HUDEP-2 (cell line): ENCODE measurements around the gene MOB3A.
A peak's percentile ranks its signal among the peaks of the same experiment; 100 is the strongest.
"Not testable (repeated sequence)": the region's sequence is repeated elsewhere in the genome, so short reads cannot be mapped to it uniquely, and the experiment has no call there.

ENCODE experiments used
- DNase-seq, 76 experiments: peaks; one replicate each; lab custom pipeline; 2025; ENCODE audit not compliant: unreplicated experiment in 76 of 76; lab: John Stamatoyannopoulos, UW

Gene MOB3A

DNA sequence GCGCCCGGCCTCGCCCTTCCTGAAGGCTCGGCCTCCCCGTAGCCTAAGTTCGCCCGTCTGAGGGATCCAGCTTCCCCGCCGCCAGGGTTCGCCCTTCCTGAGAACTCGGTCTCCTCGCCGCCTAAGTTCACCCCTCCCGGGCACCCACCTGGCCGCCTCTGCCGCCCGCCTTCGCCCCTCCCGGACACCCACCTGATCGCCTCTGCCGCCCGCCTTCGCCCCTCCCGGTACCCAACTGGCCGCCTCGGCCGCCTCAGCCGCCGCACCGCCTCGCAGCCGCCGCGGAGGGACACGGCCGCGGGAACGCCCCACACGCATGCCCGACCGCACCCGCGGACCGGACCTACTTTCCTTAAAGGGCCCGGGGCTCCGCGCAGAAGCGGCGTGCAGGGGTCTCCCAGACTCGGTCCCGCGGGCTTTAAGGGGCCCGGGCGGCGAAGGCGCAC lies at the start of gene MOB3A:
MOB3A (minus strand) TSS at position 293 of the 446 bp plus-strand sequence. CDS start 17,766 bp downstream, outside the sequence.
- peak in 73 of 76 experiments; percentile 71 to 100 (median 96) for DNase-seq

DNA sequence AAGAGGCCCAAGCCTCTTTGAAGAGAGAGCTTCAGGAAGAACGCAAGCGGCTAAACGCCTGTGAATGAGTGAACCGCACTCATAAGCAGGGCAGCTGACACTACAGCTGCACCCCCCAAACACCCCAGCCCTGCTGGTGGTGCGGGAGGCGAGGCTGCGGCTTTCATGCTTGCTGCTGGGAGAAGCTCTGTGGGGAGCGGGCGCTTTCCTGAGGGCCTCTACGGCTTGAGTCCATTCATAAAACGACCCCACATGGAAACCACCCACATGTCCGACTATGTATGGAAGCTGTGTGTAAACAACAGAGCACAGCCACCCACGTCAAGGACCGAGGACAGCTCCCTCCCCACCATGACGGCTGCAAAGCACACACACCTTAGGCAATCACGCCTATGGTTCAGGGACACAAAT lies 49.7 kb upstream of the MOB3A start:
- no peak for DNase-seq

DNA sequence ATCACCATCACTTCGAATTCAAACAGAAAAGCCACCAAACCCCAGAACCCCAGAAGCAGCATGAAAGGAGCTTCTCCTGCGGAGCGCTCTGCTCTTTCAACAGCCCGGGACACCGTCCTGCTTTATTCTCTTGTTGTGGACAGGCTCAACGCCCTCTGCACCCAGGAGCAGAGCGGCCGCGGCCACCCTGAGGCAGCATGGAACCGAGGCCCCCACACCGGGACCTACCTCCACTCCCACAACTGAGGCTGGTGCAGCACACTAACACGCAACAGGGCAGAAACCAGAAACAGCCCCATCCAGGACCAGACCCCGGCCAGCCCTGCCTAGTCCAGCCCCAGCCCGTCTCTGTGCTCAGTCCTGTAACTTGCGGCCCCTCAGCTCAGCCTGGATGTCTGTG lies 48.1 kb upstream of the MOB3A start:
- DNase-seq = no peak

DNA sequence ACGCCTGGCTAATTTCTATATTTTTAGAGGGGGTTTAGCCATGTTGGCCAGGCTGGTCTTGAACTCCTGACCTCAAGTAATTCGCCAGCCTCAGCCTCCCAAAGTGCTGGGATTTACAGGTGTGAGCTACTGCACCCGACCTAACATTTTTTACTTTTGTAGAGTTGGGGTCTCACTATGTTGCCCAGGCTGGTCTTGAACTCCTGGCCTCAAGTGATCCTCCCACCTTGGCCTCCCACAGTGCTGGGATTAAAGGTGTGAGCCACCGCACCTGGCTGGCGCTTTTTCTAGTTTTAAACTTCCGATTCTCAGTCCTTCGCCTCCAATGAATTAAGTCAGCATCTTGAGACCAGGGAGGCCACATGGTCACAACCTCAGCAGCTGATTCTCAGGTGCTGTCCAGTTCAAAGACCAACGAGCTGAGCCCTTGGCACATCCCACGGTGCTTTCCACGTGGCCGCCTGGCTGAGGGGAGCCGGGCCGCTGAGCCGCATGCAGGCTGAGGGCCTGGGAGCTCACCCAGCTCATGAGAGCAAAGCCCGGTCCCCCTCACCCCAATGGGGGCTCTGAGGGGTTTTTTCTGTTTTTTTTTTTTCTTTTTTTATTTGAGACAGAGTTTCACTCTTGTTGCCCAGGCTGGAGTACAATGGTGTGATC lies 46.2 kb upstream of the MOB3A start:
- DNase-seq = no peak

DNA sequence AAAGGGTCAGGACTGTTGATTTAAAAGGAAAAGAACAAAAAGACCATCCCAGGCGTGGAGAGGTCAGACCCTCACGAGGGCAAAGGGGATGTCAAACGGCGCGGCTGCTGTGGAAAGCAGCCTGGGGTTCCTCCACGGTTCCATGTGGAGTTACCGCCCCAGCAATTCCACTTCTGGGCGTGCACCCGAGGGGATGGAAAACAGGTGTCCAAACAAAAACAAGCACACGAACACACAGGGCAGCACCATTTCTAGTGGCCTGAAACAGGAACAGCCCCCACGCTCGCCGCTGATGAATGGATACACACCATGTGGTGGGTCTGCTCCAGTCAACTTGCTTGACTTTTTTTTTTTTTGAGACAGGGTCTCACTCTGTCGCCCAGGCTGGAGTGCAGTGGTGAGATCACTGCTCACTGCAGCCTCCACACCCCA lies 44.0 kb upstream of the MOB3A start:
- no peak for DNase-seq

DNA sequence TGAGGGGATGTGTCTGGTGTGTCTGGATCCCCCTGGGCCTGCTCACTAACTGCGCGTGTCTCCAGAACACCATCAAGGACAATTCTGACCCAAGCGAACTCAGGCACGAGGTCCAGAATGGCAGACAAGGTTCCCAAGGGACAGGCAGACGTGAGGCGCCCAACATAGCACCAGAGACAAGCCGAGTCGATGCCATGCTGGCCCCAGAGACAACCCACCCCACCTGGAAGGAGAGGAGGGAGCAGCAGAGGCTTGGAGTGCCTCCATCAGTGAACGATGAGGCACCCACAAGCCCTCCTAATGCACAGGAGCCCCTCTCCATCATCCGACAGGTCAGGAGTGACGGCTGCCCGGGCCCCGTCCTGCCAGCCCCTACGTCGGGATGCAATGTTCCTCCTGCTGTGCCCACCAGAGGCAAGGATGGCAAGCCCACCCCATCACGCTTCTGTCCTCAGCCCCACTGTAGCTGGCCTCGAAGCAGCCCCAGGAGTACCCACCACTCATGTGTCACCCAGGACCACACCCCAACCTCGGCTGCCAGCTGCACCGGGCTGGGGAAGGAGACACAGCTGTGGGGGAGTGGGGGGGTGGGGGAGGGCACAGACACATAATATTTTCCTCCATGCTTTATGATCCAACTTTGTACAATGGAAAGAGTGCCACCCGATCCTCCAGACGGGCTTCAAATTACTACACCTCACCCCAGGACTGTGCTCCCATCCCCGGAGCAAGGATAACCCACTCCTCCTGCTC lies 43.4 kb upstream of the MOB3A start:
- no peak for DNase-seq

DNA sequence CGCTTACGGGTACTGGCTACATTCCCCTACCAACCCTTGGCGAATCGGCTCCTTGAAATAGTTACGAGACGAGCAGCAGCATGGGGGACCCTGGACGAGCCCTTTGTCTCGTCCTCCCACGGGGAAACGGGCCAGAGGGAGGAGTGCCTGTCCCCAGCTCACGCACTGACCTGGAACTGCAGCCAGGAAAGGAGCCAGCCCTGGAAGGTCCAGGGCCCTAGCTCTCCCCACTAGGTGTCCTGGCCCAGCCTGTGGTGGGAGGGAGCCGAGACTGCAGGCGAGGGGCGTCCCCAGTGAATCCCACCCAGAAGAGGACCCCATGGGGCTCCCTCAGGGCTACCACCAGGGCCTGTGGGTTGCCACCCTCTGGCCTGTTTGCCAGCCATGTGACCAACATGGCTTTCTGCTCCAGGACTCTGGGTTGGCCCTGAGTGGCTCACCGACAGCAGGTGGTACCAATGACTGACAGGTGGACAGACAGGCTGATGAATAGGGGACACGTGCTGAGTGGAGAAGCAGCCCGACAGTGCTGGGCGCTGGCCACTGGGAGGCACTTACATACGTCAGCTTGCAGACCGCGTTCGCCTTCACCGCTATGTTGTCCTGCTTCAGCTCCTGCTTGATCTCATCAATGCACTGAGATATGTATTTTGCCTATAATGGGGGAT lies 42.1 kb upstream of the MOB3A start:
- DNase-seq = no peak

DNA sequence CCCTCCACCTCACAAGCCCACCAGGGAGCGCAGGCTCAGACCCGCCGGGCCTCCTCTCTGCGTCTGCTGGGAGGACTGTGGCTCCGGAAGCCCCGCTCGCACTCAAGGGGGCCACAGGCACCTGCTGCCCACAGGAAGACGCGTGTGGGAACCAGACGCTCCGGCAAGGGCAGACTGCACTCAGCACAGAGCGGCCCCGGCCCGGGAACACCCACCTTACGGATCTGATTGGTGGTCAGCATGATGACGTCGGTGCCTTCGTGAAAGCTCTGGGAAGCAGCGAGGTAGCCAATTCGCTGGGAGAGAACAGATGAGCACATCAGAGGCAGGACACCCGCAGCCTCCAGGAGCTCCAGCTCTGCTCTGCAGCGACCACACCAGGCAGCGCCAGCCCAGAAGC lies 40.7 kb upstream of the MOB3A start:
- no peak for DNase-seq

DNA sequence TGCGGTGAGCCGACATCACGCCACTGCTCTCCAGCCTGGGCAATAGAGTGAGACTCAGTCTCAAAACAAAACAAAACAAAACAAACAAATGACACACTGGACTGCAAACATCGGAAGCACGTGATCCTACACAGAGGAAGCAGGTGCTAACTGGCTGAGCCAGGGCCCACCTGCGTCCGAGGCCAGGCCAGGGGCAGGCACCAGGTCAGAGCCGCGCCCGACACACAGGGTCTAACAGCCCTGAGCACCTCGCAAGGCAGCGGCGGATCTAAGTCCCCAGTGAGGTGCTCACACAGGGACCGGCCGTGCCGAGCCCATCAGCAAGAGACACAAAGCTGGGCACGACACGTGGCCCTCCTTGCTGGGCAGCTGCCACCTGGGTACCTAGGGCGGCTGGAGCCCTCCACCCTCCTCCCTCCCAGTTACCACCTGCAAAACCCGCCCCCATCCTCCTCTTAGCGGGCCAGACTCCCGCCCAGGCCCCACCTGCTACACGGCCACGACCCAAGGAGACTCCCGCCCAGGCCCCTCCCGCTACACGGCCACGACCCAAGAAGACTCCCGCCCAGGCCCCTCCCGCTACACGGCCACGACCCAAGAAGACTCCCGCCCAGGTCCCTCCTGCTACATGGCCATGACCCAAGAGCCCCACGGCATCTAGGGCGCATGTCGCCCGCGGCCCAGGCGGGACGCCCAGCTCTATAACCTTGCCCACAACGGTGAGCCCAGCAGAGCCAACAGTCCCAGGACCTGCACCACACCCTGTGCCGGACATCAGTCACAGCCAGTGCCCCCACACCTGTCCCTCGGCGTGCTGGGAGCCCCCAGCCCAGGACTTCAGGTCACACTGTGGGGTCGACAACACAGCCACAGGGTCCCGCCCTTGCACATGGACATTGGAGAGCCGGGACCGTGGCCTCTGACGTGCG lies 39.6 kb upstream of the MOB3A start:
- peak in 3 of 76 experiments; percentile 10 to 23 (median 11) for DNase-seq

DNA sequence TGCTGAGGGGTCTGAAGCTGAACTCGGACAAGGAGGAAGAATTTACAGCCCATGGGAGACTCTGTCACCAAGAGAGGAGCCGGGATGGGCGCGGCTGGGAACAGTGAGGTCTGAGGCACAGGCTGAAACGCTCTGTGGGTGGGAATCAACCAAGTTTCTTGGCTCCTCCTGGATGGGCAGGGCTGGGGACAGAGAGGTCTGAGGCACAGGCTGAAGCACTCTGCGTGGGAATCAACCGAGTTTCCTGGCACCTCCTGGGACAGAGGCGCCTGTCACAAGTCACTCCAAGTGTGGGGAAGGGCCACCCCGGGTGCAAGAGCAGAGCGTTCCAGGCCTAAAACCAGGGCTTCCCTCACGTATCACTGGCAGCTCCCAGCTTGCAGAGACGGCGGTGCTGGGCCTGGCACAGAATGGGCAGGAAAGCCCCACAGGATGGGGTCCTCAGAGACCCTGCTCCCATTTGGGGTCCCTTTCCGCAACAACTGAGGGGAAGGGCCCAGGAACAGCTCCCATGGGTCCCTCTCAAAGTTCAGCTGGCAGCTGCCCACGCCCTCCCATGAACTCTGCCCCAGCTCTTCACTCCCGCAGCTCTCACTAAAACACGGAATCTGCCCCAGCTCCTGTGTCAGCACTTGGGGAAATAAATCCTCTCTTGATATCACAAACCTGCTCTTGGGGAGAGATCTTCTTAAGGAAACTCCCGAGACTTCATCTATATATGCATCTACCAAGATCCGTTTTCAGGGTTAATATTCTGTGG lies 36.8 kb upstream of the MOB3A start:
- DNase-seq = no peak

DNA sequence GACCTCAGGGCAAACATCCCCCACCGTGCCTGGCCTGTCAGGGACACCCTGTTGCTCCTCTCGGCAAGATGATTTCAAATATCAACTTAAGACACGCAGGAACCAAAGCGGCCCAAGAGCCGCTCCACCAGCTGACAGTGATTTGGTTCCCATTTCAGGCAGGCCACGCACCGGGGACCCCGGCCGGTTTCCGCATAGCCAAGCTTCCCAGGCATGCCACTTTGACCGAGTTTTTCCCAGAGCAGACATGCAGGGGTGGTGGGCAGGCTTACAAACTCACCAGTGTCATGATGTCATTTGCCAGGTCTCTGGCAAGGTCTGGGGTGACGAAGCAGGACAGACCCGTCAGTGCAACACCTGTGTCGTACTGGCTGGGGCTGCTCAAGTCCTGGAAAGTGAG lies 36.1 kb upstream of the MOB3A start:
- no peak for DNase-seq

DNA sequence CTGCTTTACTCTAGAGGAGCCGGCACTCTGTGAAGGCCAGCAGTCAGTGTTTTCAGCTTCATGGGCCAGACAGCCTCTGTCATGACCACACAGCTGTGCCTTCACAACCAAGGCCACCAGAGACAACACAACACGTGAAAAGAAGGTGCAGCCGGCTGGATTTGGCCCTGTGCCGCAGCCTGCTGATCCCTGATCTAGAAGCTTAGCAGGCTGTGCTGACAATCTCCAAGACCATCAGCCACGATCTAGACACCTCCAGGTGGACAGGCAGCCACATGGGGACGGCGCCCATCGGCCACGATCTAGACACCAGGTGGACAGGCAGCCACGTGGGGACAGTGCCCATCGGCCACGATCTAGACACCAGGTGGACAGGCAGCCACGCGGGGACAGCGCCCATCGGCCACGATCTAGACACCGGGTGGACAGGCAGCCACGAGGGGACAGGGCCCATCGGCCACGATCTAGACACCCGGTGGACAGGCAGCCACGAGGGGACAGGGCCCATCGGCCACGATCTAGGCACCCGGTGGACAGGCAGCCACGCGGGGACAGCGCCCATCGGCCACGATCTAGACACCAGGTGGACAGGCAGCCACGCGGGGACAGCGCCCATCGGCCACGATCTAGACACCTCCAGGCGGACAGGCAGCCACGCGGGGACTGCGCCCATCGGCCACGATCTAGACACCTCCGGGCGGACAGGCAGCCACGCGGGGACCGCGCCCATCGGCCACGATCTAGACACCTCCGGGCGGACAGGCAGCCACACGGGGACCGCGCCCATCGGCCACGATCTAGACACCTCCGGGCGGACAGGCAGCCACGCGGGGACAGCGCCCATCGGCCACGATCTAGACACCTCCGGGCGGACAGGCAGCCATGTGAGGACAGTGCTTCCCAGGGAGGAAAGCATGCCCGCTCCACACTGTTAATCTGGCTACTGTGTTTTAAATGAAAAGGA lies 35.2 kb upstream of the MOB3A start:
- DNase-seq = not testable (repeated sequence)

DNA sequence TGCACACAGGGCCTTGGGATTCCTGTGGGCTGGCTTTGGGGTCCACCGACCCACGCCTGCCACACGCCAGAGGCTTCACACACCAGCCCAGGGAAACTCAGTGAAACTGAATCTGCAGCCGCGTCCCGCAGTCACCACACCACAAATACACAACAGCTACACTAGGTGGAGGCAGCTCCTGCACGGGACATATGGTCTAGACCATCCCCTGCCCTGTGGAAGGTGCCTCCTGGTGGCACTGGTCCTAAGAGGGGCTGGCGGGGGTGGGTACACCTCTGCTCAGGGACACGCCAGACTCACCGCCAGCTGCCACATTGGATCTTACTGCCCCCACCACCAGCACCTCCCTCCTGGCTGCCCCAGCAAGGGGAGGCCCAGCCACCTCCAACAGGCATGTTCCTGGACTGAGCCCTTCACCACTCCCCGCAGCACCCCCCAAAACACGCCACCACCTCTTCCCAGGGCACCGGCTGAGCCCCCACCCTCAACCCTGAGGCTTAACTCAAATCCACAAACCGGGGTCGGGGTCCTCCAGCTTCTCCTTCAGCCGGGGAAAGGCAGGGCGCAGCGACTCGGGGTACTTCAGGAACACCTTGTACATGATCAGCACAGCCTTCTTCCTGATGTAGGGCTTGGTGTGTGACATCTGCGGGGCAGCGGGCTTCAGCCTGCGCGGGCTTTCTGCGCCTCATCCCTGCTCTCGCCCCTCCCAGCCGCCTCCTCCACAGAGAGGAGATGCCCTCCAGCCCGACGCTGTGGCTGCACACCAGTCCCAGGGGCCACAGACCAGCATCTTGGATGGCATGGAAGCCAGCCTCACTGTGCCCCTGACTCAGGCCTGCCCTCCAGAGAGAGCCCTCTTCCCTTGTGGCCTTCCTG lies 34.0 kb upstream of the MOB3A start:
- no peak for DNase-seq

DNA sequence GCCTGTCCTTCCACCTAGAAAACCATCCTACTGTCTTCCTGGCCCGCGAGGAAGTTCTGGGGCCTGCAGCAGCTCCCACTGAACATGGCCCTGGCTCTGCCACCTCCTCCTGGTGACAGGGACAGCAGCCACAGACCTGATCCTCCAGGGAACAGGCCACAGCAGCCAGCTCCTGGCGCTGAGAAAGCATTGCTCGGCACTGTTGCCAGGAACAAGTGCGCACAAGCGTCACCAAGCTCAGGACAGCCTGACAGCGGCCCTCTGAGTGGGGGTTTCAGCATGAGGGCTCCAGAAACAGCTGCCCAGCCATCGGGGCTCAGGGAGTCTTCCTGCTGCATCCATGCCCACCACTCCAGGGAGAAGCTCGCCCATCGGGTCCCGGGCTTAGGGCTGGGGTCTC lies 33.4 kb upstream of the MOB3A start:
- DNase-seq = no peak

DNA sequence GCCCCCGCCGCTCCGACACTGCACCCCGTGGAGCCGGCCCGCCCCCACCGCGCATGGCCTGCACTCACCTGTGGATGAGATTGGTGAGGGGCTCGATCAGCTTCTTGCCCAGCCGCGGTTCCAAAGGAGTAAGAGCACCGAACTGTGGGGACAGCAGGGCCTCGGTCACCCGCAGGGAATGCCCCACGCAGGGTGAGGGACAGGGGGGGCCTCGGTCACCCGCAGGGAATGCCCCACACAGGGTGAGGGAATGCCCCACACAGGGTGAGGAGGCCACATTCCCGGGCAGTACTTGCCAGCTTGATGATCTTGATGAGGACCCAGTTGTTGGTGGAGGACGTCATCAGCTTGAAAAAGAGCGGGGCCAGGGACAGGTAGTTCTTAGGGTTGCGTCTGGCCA lies 32.9 kb upstream of the MOB3A start:
- no peak for DNase-seq

DNA sequence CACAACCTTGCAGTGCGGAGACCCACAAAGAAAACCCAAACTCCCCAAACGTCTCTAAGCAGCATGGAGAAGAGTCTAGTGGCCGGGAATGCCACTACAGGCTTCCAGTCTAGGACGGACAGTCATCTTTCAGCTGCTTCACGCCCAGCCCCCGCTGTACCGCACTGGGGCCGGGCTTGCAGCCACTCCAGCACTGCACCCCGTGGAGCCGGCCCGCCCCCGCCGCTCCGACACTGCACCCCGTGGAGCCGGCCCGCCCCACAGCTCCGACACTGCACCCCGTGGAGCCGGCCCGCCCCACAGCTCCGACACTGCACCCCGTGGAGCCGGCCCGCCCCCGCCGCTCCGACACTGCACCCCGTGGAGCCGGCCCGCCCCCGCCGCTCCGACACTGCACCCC lies 32.1 kb upstream of the MOB3A start:
- DNase-seq = not testable (repeated sequence)

DNA sequence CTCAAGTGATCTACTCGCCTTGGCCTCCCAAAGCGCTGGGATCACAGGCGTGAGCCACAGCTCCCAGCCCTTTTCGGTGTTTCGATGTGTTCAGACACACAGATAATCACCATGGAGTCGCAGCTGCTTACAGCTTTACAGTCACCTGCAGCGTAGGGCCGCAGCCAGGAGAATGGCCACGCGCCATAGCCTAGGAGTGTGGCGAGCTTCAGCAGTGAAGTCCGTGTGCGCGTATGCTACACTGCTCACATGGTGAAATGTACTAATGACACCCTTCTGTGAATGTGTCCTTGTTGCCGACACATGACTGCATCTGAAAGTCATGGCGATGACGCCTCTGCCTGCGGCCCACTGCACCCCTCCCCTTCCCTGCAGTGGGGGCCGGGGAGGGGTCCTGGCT lies 31.6 kb upstream of the MOB3A start:
- DNase-seq = no peak
